Mesodermal cell (in vitro differentiated cells): Measurements from ENCODE around the gene OR9Q2.
"Not testable (repeated sequence)": the region's sequence is repeated elsewhere in the genome, so short reads cannot be mapped to it uniquely, and the experiment has no call there.

ENCODE experiments used
- H3K27ac ChIP-seq: 2 replicates; pipeline ENCODE4 v1.7.0; 2013; ENCODE audit warnings: mild to moderate bottlenecking, low read depth, low read length, moderate library complexity; ENCODE audit not compliant: severe bottlenecking
- H3K36me3 ChIP-seq: 2 replicates; pipeline ENCODE4 v1.7.1; 2013; ENCODE audit warnings: mild to moderate bottlenecking, low read length, moderate library complexity; ENCODE audit not compliant: control insufficient read depth, insufficient read depth
- H3K4me1 ChIP-seq: one replicate; pipeline ENCODE4 v1.7.1; 2013; ENCODE audit warnings: mild to moderate bottlenecking, low read length; ENCODE audit not compliant: insufficient read depth, control insufficient read depth, poor library complexity, severe bottlenecking
- H3K4me3 ChIP-seq: 2 replicates; pipeline ENCODE4 v1.7.0; 2013; ENCODE audit warnings: low read length, control low read depth, mild to moderate bottlenecking; ENCODE audit not compliant: insufficient read depth, poor library complexity, severe bottlenecking; ENCODE audit errors: extremely low read depth
- H3K9me3 ChIP-seq: 2 replicates; pipeline ENCODE4 v1.7.1; 2013; ENCODE audit warnings: mild to moderate bottlenecking, low read length, moderate library complexity; ENCODE audit not compliant: control insufficient read depth
- WGBS, 2 experiments: methylation state at CpG; one replicate each; pipeline ENCODE4 v1.1.5; 2013; ENCODE audit warnings: missing lambda C conversion rate in 2 of 2; ENCODE audit not compliant: insufficient coverage in 2 of 2; 5-methylcytosine and 5-hydroxymethylcytosine counted together

OR9Q2 gene

DNA sequence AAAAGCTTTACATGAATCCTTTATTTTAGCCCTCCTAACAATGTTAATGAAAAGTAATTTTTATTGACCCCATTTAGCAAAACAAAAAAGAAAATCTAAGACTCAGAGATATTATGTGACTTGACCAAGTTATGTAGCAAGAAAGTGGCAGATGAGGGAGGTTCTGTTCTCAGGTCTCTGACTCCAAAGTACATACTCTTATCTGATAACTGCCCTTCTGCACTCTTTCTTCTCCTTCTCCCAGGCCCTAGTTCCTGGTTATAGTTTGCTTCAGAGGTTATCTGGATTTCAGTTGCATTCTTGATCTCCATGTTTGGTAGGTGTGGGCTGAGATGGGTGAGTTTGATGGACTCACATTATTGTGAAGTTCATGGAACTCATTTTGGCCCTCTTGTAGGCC is 4.5 kb downstream of the OR9Q2 start:
- no peaks in the 10 kb centered on the region for H3K4me1 ChIP-seq
- H3K4me3 ChIP-seq: no peak overlapping the region
- H3K9me3 ChIP-seq: no peaks in the 10 kb centered on the region

GRCh38 chr11:58195939-58196338 is 7.1 kb downstream of the OR9Q2 start:
- WGBS, 2 experiments: no CpG with 5 or more reads among the region's 2 CpGs
- Histone ChIP-seq H3K36me3 (no peaks in the 10 kb centered on the region), H3K4me3 (no peak overlapping the region), H3K27ac (no peak overlapping the region), H3K9me3 (no peaks in the 10 kb centered on the region), H3K4me1 (no peaks in the 10 kb centered on the region)

More for the DNA sequence above, 4.5 kb downstream of the OR9Q2 start:
- H3K27ac ChIP-seq: no peak overlapping the region
- no peaks in the 10 kb centered on the region for H3K36me3 ChIP-seq

- H3K36me3 ChIP-seq: no peaks in the 10 kb centered on the region
- no peak overlapping the region for H3K4me3 ChIP-seq
- H3K27ac ChIP-seq: no peak overlapping the region
- H3K4me1 ChIP-seq: no peaks in the 10 kb centered on the region
- no CpG with 5 or more reads among the region's 1 CpG for WGBS, 2 experiments
- H3K9me3 ChIP-seq: no peaks in the 10 kb centered on the region
Measured at GRCh38 chr11:58199271-58199670, 10.4 kb downstream of the OR9Q2 start.

- Histone ChIP-seq H3K4me1 (no peaks in the 10 kb centered on the region), H3K9me3 (no peaks in the 10 kb centered on the region), H3K36me3 (no peaks in the 10 kb centered on the region), H3K4me3 (no peak within 1 kb of the TSS), H3K27ac (no peak within 1 kb of the TSS)
Measured at GRCh38 chr11:58204042-58204441, 15.2 kb downstream of the OR9Q2 start, which contains the start of gene OR1S2. OR1S2 (minus strand) TSS chr11:58204142; CDS start chr11:58204142, 0 bp downstream.

- WGBS, 2 experiments: no CpG with 5 or more reads among the region's 2 CpGs
Measured at GRCh38 chr11:58212420-58212819, 23.6 kb downstream of the OR9Q2 start, which contains the start of gene OR1S1. OR1S1 (plus strand) TSS chr11:58212720.

DNA sequence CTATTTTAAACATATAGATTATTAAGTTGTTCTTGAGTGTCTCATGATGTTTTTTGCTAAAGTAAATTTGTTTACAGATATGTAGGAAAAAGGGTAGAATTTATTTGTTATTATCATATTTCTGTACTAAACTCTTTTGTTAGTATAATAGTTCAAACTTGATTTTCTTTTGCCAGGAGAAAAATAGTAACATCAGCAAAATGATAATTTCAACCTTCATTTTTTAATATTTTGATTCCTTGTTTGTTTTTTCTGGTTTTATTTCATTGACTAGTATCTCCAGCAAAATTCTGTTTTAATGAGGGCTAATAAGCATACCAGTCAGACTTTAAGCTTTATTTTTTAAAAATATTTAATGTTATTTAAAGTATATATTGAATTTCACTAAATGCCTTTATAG is 27.6 kb downstream of the OR9Q2 start:
- Histone ChIP-seq H3K9me3 (no peaks in the 10 kb centered on the region), H3K4me1 (no peaks in the 10 kb centered on the region), H3K36me3 (no peaks in the 10 kb centered on the region), H3K4me3 (no peak overlapping the region), H3K27ac (no peak overlapping the region)

More at GRCh38 chr11:58212420-58212819, 23.6 kb downstream of the OR9Q2 start, which contains the start of gene OR1S1:
- H3K27ac ChIP-seq, H3K9me3 ChIP-seq, H3K4me3 ChIP-seq, H3K36me3 ChIP-seq, H3K4me1 ChIP-seq: not testable (repeated sequence)

GRCh38 chr11:58222721-58223120 is 33.9 kb downstream of the OR9Q2 start:
- no peak overlapping the region for H3K4me3 ChIP-seq

DNA sequence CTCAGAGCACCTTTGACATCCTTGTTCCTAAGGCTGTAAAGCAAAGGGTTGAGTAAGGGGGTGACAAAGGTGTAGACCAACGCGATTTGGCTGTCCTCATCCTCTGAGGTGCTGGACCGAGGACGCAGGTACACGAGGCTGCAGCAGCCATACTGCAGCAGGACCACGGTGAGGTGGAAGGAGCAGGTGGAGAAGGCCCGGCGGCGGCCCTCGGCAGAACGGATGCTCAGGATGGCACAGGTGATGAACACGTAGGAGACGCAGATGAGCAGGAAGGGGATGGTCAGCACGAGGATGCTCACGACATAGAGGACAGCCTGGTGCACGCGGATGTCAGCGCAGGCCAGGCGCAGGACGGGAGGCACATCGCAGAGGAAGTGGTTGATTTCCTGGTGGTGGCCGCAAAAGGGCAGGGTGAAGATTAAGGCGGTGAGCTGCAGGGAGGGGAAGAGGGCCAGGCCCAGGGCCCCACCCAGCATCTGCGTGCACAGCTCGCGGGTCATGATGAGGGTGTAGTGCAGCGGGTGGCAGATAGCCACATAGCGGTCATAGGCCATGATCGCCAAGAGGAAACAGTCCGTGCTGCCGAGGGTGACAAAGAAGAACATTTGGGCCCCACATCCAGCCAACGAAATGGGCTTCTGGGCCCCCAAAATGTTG is 39.2 kb downstream of the OR9Q2 start:
- no peak overlapping the region for H3K4me3 ChIP-seq
- WGBS, 2 experiments: 92 to 97% methylated on average over 29 to 32 of the region's 32 CpGs
- H3K4me1 ChIP-seq: no peaks in the 10 kb centered on the region
- no peaks in the 10 kb centered on the region for H3K36me3 ChIP-seq
- H3K9me3 ChIP-seq: no peaks in the 10 kb centered on the region
- no peak overlapping the region for H3K27ac ChIP-seq

More at GRCh38 chr11:58222721-58223120, 33.9 kb downstream of the OR9Q2 start:
- Histone ChIP-seq H3K9me3 (no peaks in the 10 kb centered on the region), H3K27ac (no peak overlapping the region), H3K36me3 (no peaks in the 10 kb centered on the region), H3K4me1 (no peaks in the 10 kb centered on the region)
- 80 to 86% methylated on average over 2 to 4 of the region's 7 CpGs for WGBS, 2 experiments
